WTC11 (cell line): ENCODE results near the gene NAV2. TPM values are rescaled to one million over a fixed set of nuclear protein-coding genes. Genes with fewer than 3 reads are reported as not detected.

Source experiments
- ATAC-seq: fragments of 200-7000 bp; cut with Tn5 transposase; 2 replicates; pipeline ENCODE4 v1.10.0; 2021; ENCODE audit warnings: mild to moderate bottlenecking, moderate library complexity
- CTCF ChIA-PET: fragments of 300-600 bp; sonication (Branson Sonifier 250); formaldehyde crosslinking; loops from one replicate; lab custom pipeline; 2021; ENCODE audit warnings: antibody characterized with exemption; lab: Charles Lee
- POLR2A ChIA-PET: fragments of 350-600 bp; sonication (Branson Sonifier 250); formaldehyde crosslinking; loops from one replicate; lab custom pipeline; 2021; ENCODE audit warnings: antibody characterized with exemption; lab: Charles Lee
- DNase-seq: peaks from one replicate; pipeline ENCODE4 v3.0.0; 2021; ENCODE audit warnings: low spot score
- H3K27ac Mint-ChIP-seq: 2 replicates; pipeline ENCODE4 v1.8.0; 2021; ENCODE audit warnings: mixed read lengths
- H3K27me3 Mint-ChIP-seq: 2 replicates; pipeline ENCODE4 v1.8.0; 2021; ENCODE audit warnings: low read depth, mild to moderate bottlenecking, moderate library complexity, mixed read lengths
- H3K36me3 Mint-ChIP-seq: 2 replicates; pipeline ENCODE4 v1.8.0; 2021; ENCODE audit warnings: mixed read lengths
- H3K4me1 Mint-ChIP-seq: 2 replicates; pipeline ENCODE4 v1.8.0; 2022; ENCODE audit warnings: mixed read lengths
- H3K4me3 Mint-ChIP-seq: 2 replicates; pipeline ENCODE4 v1.8.0; 2021; ENCODE audit warnings: mild to moderate bottlenecking, moderate library complexity, mixed read lengths
- H3K9me3 Mint-ChIP-seq: 2 replicates; pipeline ENCODE4 v1.8.0; 2021; ENCODE audit warnings: mixed read lengths
- CREM ChIP-seq: sonication (generic); formaldehyde crosslinking; IDR thresholded peaks from 2 replicates; pipeline ENCODE4 v1.8.1; 2022; ENCODE audit warnings: mild to moderate bottlenecking, missing genetic modification reagents, moderate library complexity
- MXD4 ChIP-seq: fragments of 250-450 bp; sonication (Bioruptor Pico); IDR thresholded peaks from 2 replicates; pipeline ENCODE4 v1.8.0; 2021; ENCODE audit warnings: mild to moderate bottlenecking, moderate library complexity, borderline replicate concordance
- MYBL2 ChIP-seq: sonication (generic); formaldehyde crosslinking; IDR thresholded peaks from 2 replicates; pipeline ENCODE4 v1.8.1; 2023; ENCODE audit warnings: mild to moderate bottlenecking, moderate library complexity, missing genetic modification reagents
- NR3C1 ChIP-seq: sonication (generic); formaldehyde crosslinking; conservative IDR thresholded peaks from 2 replicates; pipeline ENCODE4 v1.8.1; 2023; ENCODE audit warnings: low read depth, mild to moderate bottlenecking, missing genetic modification reagents
- PRRX2 ChIP-seq: fragments of 250-450 bp; sonication (Bioruptor Pico); IDR thresholded peaks from 2 replicates; pipeline ENCODE4 v1.8.0; 2021; ENCODE audit warnings: mild to moderate bottlenecking
- SMAD3 ChIP-seq: sonication (generic); formaldehyde crosslinking; IDR thresholded peaks from 2 replicates; pipeline ENCODE4 v1.8.0; 2022; ENCODE audit warnings: missing genetic modification reagents, mild to moderate bottlenecking, borderline replicate concordance
- ZBTB21 ChIP-seq: sonication (generic); formaldehyde crosslinking; IDR thresholded peaks from 2 replicates; pipeline ENCODE4 v1.8.1; 2023; ENCODE audit warnings: mild to moderate bottlenecking, missing genetic modification reagents, borderline replicate concordance
- ZNF263 ChIP-seq: sonication (generic); formaldehyde crosslinking; IDR thresholded peaks from 2 replicates; pipeline ENCODE4 v1.8.1; 2022; ENCODE audit warnings: low read depth, mild to moderate bottlenecking, moderate library complexity, missing genetic modification reagents
- ZNF671 ChIP-seq: fragments of 250-450 bp; sonication (Bioruptor Pico); IDR thresholded peaks from 2 replicates; pipeline ENCODE4 v1.8.0; 2021; ENCODE audit warnings: mild to moderate bottlenecking
- total RNA-seq: library from RNA; stranded (reverse); gene quantifications from 3 replicates; pipeline ENCODE4 v1.2.3, GENCODE V29; 2021
- TF ChIP-seq, protein P1 (sequence below): sonication (generic); formaldehyde crosslinking; IDR thresholded peaks from 2 replicates; pipeline ENCODE4 v1.8.1; 2022; ENCODE audit warnings: missing genetic modification reagents, borderline replicate concordance
- TF ChIP-seq, protein P2 (sequence below): sonication (generic); formaldehyde crosslinking; IDR thresholded peaks from 2 replicates; pipeline ENCODE4 v1.8.0; 2022; ENCODE audit warnings: mild to moderate bottlenecking, missing genetic modification reagents
- TF ChIP-seq, protein P3 (sequence below): sonication (generic); formaldehyde crosslinking; IDR thresholded peaks from 2 replicates; pipeline ENCODE4 v1.8.0; 2023; ENCODE audit warnings: mild to moderate bottlenecking, missing genetic modification reagents
- TF ChIP-seq, protein P4 (sequence below): fragments of 200-600 bp; IDR thresholded peaks from 2 replicates; pipeline ENCODE4 v1.8.0; 2022; ENCODE audit warnings: antibody characterized with exemption
- TF ChIP-seq, protein P5 (sequence below): sonication (generic); formaldehyde crosslinking; IDR thresholded peaks from 2 replicates; pipeline ENCODE4 v1.8.0; 2022; ENCODE audit warnings: missing genetic modification reagents
- TF ChIP-seq, protein P6 (sequence below): sonication (generic); formaldehyde crosslinking; IDR thresholded peaks from 2 replicates; pipeline ENCODE4 v1.8.1; 2022; ENCODE audit warnings: mild to moderate bottlenecking, missing genetic modification reagents, moderate library complexity, borderline replicate concordance

NAV2 gene
- total RNA-seq, 1 experiment from 2014 or later, result 42.8 TPM

DNA sequence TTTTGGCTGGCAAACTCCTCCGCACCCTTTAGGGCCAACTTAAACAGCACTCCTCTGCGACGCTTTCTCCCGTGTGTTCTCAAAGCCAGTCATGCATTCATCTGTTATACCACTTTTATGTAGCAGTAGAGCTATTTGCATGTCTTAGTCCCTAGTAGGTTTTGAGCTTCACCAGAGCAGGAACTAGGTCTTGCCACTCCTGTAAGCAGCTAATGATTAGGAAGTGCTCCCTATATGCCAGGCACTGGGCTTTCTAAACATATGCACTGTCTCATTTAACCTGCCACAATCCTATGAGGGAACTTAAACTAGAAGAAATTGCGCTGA lies 266.8 kb downstream of the NAV2 start:
- Mint-ChIP-seq H3K27me3 (no peaks in the 10 kb centered on the region), H3K9me3 (no peaks in the 10 kb centered on the region), H3K4me3 (no peak overlapping the region), H3K27ac (no peak overlapping the region), H3K36me3 (0 out of 2 replicates have a peak, but pooled peaks cover 4% of the 10 kb centered on the region), H3K4me1 (peaks cover 3% of the 10 kb centered on the region; the same call in 1 of the 2 replicates)
- no peak for DNase-seq
- TF ChIP-seq CREM (CRISPR knock-in tag) (no peak), ZNF263 (CRISPR knock-in tag) (no peak), NR3C1 (CRISPR knock-in tag) (no peak), PRRX2 (CRISPR knock-in tag) (no peak), ZNF671 (CRISPR knock-in tag) (no peak), MYBL2 (CRISPR knock-in tag) (no peak), SMAD3 (CRISPR knock-in tag) (no peak), ZBTB21 (CRISPR knock-in tag) (no peak), MXD4 (CRISPR knock-in tag) (no peak)
- TF ChIP-seq, protein P1, sequence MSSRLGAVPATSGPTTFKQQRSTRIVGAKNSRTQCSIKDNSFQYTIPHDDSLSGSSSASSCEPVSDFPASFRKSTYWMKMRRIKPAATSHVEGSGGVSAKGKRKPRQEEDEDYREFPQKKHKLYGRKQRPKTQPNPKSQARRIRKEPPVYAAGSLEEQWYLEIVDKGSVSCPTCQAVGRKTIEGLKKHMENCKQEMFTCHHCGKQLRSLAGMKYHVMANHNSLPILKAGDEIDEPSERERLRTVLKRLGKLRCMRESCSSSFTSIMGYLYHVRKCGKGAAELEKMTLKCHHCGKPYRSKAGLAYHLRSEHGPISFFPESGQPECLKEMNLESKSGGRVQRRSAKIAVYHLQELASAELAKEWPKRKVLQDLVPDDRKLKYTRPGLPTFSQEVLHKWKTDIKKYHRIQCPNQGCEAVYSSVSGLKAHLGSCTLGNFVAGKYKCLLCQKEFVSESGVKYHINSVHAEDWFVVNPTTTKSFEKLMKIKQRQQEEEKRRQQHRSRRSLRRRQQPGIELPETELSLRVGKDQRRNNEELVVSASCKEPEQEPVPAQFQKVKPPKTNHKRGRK (CRISPR knock-in tag), result no peak
- TF ChIP-seq, protein P2, sequence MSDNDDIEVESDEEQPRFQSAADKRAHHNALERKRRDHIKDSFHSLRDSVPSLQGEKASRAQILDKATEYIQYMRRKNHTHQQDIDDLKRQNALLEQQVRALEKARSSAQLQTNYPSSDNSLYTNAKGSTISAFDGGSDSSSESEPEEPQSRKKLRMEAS, result no peak
- TF ChIP-seq, protein P3, sequence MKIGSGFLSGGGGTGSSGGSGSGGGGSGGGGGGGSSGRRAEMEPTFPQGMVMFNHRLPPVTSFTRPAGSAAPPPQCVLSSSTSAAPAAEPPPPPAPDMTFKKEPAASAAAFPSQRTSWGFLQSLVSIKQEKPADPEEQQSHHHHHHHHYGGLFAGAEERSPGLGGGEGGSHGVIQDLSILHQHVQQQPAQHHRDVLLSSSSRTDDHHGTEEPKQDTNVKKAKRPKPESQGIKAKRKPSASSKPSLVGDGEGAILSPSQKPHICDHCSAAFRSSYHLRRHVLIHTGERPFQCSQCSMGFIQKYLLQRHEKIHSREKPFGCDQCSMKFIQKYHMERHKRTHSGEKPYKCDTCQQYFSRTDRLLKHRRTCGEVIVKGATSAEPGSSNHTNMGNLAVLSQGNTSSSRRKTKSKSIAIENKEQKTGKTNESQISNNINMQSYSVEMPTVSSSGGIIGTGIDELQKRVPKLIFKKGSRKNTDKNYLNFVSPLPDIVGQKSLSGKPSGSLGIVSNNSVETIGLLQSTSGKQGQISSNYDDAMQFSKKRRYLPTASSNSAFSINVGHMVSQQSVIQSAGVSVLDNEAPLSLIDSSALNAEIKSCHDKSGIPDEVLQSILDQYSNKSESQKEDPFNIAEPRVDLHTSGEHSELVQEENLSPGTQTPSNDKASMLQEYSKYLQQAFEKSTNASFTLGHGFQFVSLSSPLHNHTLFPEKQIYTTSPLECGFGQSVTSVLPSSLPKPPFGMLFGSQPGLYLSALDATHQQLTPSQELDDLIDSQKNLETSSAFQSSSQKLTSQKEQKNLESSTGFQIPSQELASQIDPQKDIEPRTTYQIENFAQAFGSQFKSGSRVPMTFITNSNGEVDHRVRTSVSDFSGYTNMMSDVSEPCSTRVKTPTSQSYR (CRISPR knock-in tag), result no peak
- TF ChIP-seq, protein P4, sequence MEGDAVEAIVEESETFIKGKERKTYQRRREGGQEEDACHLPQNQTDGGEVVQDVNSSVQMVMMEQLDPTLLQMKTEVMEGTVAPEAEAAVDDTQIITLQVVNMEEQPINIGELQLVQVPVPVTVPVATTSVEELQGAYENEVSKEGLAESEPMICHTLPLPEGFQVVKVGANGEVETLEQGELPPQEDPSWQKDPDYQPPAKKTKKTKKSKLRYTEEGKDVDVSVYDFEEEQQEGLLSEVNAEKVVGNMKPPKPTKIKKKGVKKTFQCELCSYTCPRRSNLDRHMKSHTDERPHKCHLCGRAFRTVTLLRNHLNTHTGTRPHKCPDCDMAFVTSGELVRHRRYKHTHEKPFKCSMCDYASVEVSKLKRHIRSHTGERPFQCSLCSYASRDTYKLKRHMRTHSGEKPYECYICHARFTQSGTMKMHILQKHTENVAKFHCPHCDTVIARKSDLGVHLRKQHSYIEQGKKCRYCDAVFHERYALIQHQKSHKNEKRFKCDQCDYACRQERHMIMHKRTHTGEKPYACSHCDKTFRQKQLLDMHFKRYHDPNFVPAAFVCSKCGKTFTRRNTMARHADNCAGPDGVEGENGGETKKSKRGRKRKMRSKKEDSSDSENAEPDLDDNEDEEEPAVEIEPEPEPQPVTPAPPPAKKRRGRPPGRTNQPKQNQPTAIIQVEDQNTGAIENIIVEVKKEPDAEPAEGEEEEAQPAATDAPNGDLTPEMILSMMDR, result no peak
- TF ChIP-seq, protein P5, sequence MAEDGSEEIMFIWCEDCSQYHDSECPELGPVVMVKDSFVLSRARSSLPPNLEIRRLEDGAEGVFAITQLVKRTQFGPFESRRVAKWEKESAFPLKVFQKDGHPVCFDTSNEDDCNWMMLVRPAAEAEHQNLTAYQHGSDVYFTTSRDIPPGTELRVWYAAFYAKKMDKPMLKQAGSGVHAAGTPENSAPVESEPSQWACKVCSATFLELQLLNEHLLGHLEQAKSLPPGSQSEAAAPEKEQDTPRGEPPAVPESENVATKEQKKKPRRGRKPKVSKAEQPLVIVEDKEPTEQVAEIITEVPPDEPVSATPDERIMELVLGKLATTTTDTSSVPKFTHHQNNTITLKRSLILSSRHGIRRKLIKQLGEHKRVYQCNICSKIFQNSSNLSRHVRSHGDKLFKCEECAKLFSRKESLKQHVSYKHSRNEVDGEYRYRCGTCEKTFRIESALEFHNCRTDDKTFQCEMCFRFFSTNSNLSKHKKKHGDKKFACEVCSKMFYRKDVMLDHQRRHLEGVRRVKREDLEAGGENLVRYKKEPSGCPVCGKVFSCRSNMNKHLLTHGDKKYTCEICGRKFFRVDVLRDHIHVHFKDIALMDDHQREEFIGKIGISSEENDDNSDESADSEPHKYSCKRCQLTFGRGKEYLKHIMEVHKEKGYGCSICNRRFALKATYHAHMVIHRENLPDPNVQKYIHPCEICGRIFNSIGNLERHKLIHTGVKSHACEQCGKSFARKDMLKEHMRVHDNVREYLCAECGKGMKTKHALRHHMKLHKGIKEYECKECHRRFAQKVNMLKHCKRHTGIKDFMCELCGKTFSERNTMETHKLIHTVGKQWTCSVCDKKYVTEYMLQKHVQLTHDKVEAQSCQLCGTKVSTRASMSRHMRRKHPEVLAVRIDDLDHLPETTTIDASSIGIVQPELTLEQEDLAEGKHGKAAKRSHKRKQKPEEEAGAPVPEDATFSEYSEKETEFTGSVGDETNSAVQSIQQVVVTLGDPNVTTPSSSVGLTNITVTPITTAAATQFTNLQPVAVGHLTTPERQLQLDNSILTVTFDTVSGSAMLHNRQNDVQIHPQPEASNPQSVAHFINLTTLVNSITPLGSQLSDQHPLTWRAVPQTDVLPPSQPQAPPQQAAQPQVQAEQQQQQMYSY (CRISPR knock-in tag), result no peak
- TF ChIP-seq, protein P6, sequence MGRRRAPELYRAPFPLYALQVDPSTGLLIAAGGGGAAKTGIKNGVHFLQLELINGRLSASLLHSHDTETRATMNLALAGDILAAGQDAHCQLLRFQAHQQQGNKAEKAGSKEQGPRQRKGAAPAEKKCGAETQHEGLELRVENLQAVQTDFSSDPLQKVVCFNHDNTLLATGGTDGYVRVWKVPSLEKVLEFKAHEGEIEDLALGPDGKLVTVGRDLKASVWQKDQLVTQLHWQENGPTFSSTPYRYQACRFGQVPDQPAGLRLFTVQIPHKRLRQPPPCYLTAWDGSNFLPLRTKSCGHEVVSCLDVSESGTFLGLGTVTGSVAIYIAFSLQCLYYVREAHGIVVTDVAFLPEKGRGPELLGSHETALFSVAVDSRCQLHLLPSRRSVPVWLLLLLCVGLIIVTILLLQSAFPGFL (CRISPR knock-in tag), result no peak
- no peak for ATAC-seq
- POLR2A ChIA-PET, result interaction anchor here (1.2 kb wide), 1 partner anchor 21 kb away, joined by 4 read pairs; no protein-coding TSS in a partner anchor
- CTCF ChIA-PET, result interaction anchor here (1.0 to 1.7 kb wide), 2 partner anchors 26 to 56 kb away, joined by 3 to 4 read pairs; no protein-coding TSS in a partner anchor
